ENCODE results near the gene BORA.

DNA sequence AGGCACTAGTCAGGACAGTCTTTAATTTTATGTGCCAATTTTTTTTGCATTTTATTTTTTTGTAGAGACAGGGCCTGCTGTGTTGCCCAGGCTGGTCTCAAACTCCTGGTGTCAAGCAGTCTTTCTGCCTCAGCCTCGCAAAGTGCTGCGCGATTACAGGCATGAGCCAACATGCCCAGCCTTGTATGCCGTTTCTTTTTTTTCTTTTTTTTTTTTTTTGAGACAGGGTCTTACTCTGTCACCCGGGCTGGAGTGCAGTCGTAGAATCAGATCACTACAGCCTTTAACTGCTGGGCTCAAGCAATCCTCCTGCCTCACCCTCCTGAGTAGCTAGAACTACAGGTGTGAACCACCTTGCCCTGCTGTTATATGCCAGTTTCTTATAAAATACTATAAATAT lies 26.4 kb downstream of the BORA start:
- TF ChIP-seq POLR2A (IDR thresholded peaks at IDR 0.05; ENCODE audit: low read depth, low read length): no peak
- no peak for TF ChIP-seq POLR2AphosphoS5 (IDR thresholded peaks at IDR 0.05; ENCODE audit: low read depth, low read length)
- TF ChIP-seq TAF1 (IDR thresholded peaks at IDR 0.05; ENCODE audit: low read depth, low read length): no peak
- TF ChIP-seq POU2F2 (IDR thresholded peaks at IDR 0.05; ENCODE audit: low read depth, low read length): no peak
- no peak for TF ChIP-seq PAX5 (IDR thresholded peaks at IDR 0.05; ENCODE audit: insufficient read depth, low read length, severe bottlenecking)
